IPS-20b (cell line): ENCODE measurements around the gene PRKCQ.
A peak's percentile ranks its signal among the peaks of the same experiment; 100 is the strongest.

Experiments used
- H3K27ac ChIP-seq: one replicate; pipeline ENCODE4 v1.5.1; 2013; ENCODE audit warnings: low read length
- H3K27me3 ChIP-seq: 2 replicates; pipeline ENCODE4 v1.6.1; 2013; ENCODE audit warnings: mild to moderate bottlenecking, low read length, inconsistent platforms; ENCODE audit not compliant: insufficient read depth
- H3K36me3 ChIP-seq: 2 replicates; pipeline ENCODE4 v1.6.1; 2013; ENCODE audit warnings: low read depth, mild to moderate bottlenecking, inconsistent platforms, low read length, moderate library complexity; ENCODE audit not compliant: insufficient read depth
- H3K4me1 ChIP-seq: 2 replicates; pipeline ENCODE4 v1.6.1; 2013; ENCODE audit warnings: mild to moderate bottlenecking, control low read depth, inconsistent platforms, low read length, moderate library complexity; ENCODE audit not compliant: insufficient read depth
- H3K4me3 ChIP-seq: 2 replicates; pipeline ENCODE4 v1.5.1; 2013; ENCODE audit warnings: mild to moderate bottlenecking, low read length, inconsistent platforms
- H3K9ac ChIP-seq: 2 replicates; pipeline ENCODE4 v1.6.1; 2013; ENCODE audit warnings: low read depth, mild to moderate bottlenecking, inconsistent platforms, low read length, moderate library complexity
- H3K9me3 ChIP-seq: 2 replicates; pipeline ENCODE4 v1.6.1; 2013; ENCODE audit warnings: mild to moderate bottlenecking, low read depth, low read length, inconsistent platforms; ENCODE audit not compliant: insufficient read depth

PRKCQ gene

DNA sequence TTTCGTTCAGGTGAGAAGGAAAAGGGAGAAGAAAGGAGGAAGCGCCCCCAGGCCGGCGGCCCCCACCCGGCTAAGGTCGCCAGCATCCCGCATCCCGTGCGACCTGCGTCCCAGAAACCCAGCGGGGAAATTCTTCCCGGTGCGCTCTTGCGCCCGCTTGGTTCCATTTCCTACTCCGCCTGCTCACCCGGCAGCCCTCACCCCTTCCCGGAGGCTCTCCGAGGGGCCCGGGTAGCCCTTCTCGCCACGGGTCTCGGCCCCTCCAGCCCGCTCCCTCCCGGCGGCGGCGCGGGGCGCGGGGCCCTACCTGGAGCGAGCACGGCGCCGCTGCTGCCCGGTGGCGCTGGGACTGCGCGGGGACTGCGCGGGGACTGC lies at the start of gene PRKCQ:
Gene PRKCQ (minus strand): TSS at position 373 of the 375 bp plus-strand sequence. CDS start 65,141 bp downstream, outside the sequence.
- Histone ChIP-seq H3K4me3 (peak within 1 kb of the TSS; percentile 77), H3K4me1 (peaks cover 14% of the 10 kb centered on the region; the same call in 1 of the 2 replicates), H3K27me3 (peaks cover 23% of the 10 kb centered on the region), H3K36me3 (peaks cover 18% of the 10 kb centered on the region), H3K9me3 (no peaks in the 10 kb centered on the region), H3K9ac (peak within 1 kb of the TSS; percentile 77), H3K27ac (no peak within 1 kb of the TSS)

DNA sequence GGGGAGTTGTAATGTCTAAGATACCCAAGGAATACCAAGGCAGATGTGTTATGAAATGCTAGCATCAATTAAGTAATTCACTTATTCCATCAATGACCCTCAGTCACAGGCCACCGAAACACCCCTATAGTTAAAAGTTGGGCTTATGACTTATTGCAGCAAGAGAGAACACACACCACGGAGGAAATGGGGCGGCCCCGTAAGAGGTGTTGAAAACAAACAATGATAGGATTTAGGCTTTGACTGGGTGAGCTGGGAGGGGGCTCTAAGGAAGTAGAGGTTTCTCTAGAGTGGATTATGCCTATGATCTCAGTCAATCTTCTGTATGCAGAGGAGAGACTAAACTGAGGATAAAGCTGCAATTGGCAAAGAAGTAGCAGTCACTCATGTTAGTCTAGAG lies 45.4 kb upstream of the PRKCQ start:
- H3K27me3 ChIP-seq: no peaks in the 10 kb centered on the region
- H3K36me3 ChIP-seq: no peaks in the 10 kb centered on the region
- H3K4me1 ChIP-seq: no peaks in the 10 kb centered on the region
- H3K4me3 ChIP-seq: no peak overlapping the region
- no peak overlapping the region for H3K9ac ChIP-seq
- H3K27ac ChIP-seq: no peak overlapping the region
- H3K9me3 ChIP-seq: no peaks in the 10 kb centered on the region

DNA sequence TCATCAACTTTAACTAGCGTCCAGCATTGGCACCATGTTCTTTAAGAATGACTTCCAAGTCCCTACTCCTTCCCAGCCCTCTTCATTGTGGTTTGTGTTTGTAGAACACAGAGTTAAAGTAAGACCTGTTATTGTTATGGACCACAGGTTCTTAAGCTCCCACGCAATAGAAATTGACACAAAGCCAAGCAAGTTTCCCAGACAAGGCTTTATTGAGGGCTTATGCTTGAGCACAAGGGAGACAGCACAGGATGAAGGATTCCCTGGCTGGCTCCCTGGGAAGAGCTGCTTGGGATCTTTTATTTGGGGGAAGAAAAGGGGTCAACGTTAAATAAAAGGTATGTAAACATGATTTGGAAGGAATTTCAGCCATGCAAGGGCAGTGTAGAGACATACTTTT lies 44.3 kb upstream of the PRKCQ start:
- Histone ChIP-seq H3K9me3 (no peaks in the 10 kb centered on the region), H3K27ac (no peak overlapping the region), H3K4me1 (no peaks in the 10 kb centered on the region), H3K36me3 (no peaks in the 10 kb centered on the region), H3K9ac (no peak overlapping the region), H3K4me3 (no peak overlapping the region), H3K27me3 (no peaks in the 10 kb centered on the region)

DNA sequence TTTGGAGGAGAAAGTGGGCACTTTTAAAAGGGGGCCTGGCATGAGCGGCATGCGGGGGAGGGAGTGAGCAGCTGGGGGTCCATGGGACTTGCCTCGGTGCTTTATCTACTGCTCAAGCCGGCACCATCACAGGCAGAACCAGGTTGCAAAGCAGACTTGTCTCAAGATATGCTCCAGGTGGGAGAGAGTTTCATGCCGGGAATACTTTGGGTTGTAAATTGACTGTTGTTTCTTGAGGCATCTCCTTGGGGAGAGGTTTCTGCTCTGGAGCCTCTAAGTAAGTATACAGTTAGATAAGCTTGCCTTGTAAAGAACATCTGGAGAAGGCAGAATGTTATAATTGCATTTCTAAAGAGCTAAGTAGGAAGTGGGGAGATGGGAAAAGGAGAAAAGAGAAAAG lies 42.8 kb upstream of the PRKCQ start:
- Histone ChIP-seq H3K9ac (no peak overlapping the region), H3K9me3 (no peaks in the 10 kb centered on the region), H3K27ac (no peak overlapping the region), H3K4me1 (no peaks in the 10 kb centered on the region), H3K27me3 (no peaks in the 10 kb centered on the region), H3K36me3 (no peaks in the 10 kb centered on the region), H3K4me3 (no peak overlapping the region)

DNA sequence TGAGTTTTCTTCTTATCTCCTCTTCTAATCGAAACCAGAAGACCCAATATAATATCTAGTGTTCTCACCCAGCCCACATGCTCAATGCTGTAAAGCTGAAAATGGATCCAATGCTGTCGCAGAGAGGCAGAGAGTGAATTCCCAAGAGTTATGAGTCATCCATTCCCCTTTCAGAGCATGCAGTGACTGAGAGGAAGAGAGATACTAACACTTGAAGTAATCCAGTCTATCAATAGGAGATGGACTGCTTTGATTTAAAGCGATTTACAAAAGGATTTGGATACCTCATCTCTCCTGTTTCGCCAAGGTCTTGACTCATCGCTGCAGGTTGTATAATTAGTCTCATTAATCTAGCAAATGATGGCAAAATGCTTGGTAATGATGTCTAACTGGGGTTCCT lies 41.5 kb upstream of the PRKCQ start:
- Histone ChIP-seq H3K4me1 (no peaks in the 10 kb centered on the region), H3K27ac (no peak overlapping the region), H3K4me3 (no peak overlapping the region), H3K9me3 (no peaks in the 10 kb centered on the region), H3K36me3 (no peaks in the 10 kb centered on the region), H3K27me3 (no peaks in the 10 kb centered on the region), H3K9ac (no peak overlapping the region)

DNA sequence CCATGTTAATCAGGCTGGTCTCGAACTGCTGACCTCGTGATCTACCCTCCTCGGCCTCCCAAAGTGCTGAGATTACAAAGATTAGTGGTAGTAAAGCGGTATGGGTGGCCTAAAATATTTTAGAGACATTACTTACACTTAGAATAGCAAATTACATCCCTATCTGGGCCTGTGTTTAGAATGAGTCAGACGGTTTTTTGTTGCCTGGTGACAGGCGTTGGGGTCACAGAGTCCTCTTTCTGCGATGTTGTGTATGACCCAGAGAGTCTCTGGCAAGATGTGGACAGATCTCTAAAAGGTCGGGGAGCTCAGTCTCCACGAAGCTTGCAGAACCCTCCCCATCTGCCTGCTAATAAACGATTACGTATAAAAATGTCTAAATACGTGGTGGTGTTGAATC lies 39.6 kb upstream of the PRKCQ start:
- Histone ChIP-seq H3K27me3 (no peaks in the 10 kb centered on the region), H3K9ac (no peak overlapping the region), H3K9me3 (no peaks in the 10 kb centered on the region), H3K36me3 (no peaks in the 10 kb centered on the region), H3K4me1 (no peaks in the 10 kb centered on the region), H3K4me3 (no peak overlapping the region), H3K27ac (no peak overlapping the region)

DNA sequence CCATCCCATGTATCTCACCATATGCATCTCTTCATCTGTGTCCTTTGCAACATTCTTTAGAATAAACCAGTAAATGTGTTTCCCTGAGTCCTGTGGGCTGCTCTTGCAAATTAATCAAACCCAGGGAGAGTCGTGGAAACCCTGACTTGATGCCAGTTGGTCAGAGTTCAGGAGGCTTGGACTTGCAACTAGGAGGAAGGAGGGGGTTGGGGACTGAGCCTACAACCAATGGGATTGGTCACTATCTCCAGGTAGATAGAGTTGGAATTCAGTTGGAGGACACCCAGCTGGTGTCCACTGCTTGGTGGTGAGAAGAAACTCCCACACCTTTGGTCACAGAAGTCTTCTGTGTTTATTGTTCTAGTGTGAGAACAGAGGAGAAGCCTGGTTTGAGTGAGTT lies 38.3 kb upstream of the PRKCQ start:
- Histone ChIP-seq H3K27me3 (no peaks in the 10 kb centered on the region), H3K27ac (no peak overlapping the region)

DNA sequence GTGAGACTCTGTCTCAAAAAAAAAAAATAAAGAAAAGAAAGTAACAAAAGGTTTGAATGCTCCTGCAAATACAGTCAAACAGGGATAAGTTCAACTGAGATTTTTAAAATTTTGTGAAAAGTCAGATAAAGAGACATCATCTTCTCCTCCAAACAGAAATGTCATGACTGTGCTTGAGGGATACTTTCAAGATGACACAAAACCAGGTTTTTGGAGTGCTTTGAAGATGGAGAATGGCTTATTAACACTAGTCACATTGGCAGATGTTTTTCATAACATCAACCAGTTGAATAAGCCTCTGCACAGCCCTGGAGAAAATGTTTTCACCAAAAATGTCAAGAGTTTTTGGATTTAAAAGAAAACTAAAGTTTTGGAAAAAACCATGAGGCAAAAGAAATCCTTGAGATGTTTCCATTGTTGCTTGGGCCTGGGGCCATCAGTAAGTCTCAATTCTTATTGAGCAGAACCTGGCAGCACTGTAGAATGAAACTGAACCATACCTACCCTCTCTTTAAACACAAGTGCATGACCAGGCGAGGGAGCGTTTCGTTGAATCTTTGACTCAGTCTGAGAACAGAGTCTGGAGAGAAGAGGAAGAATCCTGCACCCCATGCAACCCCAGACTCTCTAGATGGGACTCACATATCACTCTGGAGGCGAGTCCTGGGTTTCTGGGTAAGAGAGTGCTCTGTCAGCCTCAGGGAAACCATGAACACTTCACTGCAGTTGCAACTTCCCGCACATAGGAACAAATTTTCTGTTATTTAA lies 37.4 kb upstream of the PRKCQ start:
- Histone ChIP-seq H3K27me3 (no peaks in the 10 kb centered on the region), H3K4me3 (no peak overlapping the region), H3K36me3 (no peaks in the 10 kb centered on the region), H3K27ac (no peak overlapping the region), H3K9ac (no peak overlapping the region), H3K4me1 (no peaks in the 10 kb centered on the region), H3K9me3 (no peaks in the 10 kb centered on the region)

More for the DNA sequence above, 38.3 kb upstream of the PRKCQ start:
- Histone ChIP-seq H3K9me3 (no peaks in the 10 kb centered on the region), H3K36me3 (no peaks in the 10 kb centered on the region), H3K9ac (no peak overlapping the region), H3K4me1 (no peaks in the 10 kb centered on the region), H3K4me3 (no peak overlapping the region)

DNA sequence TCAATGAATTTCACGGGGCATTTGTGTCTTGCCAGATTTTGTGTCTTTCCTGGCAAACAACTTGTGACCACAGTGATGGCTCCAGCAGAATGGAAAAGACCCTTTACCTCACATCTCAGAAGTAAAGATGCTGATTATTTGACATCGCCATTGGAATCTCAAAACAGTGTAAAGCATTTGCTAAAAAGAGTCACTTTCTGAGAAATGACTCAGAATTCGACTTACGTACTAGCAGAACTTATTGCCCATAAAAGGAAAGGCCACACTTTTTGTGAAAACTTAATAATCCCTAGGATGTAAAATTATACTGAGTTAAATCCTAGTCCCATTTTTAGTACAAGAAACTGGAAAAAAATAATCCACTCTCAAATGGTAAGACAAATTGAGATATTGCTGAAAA lies 35.9 kb upstream of the PRKCQ start:
- H3K27ac ChIP-seq: no peak overlapping the region
- no peak overlapping the region for H3K9ac ChIP-seq
- no peaks in the 10 kb centered on the region for H3K9me3 ChIP-seq

DNA sequence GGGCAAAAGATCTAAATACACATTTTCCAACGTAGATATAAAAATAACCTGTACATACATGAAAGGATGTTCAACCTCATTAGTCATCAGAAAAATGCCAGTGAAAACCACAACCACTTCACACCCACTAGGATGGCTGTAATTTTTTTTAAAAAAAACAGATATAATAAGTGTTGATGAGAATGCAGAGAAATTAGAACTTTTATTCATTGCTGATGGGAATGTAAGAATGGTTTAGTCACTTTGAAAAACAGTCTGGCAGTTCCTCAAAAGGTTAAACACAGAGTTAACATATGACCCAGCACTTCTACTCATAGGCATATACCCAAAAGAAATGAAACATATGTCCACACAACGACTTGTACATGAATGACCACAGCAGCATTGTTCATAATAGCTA lies 32.3 kb upstream of the PRKCQ start:
- no peaks in the 10 kb centered on the region for H3K36me3 ChIP-seq
- H3K27me3 ChIP-seq: no peaks in the 10 kb centered on the region
- H3K4me1 ChIP-seq: no peaks in the 10 kb centered on the region
- no peak overlapping the region for H3K4me3 ChIP-seq
- no peak overlapping the region for H3K9ac ChIP-seq
- H3K27ac ChIP-seq: no peak overlapping the region
- peaks cover 7% of the 10 kb centered on the region; the same call in 1 of the 2 replicates for H3K9me3 ChIP-seq

More for the DNA sequence above, 35.9 kb upstream of the PRKCQ start:
- H3K4me1 ChIP-seq: no peaks in the 10 kb centered on the region
- no peaks in the 10 kb centered on the region for H3K36me3 ChIP-seq
- H3K4me3 ChIP-seq: no peak overlapping the region
- no peaks in the 10 kb centered on the region for H3K27me3 ChIP-seq

DNA sequence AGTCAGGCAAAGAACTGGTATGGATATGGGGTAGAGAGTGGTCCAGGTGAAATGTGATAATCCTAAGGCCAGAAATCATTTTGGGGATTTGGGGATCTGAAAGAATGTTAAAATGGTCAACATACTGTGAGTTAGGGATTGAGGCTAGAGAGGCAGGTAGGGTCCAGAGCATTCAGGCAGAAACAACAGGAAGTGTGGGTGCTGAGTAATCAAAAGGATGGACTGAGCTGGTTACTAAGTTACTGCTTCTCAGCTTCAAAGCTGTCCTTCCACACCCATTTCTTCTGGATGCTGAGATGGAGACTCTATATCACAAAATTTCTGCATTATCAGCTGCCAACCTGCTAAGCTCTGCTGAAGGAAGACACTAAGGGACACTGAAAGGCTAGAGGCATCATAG lies 30.6 kb upstream of the PRKCQ start:
- Histone ChIP-seq H3K9ac (no peak overlapping the region), H3K4me1 (no peaks in the 10 kb centered on the region), H3K36me3 (no peaks in the 10 kb centered on the region), H3K27me3 (no peaks in the 10 kb centered on the region), H3K27ac (no peak overlapping the region), H3K9me3 (peaks cover 7% of the 10 kb centered on the region; the same call in 1 of the 2 replicates), H3K4me3 (no peak overlapping the region)

DNA sequence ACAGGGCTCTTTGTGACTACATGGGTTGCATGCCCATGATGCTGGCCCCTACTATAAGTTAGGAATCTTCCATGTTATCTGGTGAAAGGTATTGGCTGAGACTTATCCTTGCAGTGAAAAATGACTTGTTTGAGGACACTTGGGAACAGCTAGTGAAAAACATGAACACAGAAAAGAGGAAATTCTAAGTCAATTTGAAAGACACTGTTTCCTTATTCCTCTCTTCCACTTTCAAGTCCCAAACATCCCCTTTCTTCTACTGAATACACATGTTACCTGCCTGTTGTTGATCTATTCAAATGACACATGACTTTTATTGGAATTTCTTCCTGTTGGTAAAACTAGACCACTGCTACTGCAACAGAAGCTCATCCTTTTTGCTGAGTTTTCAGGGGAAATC lies 29.5 kb upstream of the PRKCQ start:
- H3K36me3 ChIP-seq: no peaks in the 10 kb centered on the region
- H3K27me3 ChIP-seq: no peaks in the 10 kb centered on the region
- peaks cover 7% of the 10 kb centered on the region; the same call in 1 of the 2 replicates for H3K9me3 ChIP-seq
- H3K27ac ChIP-seq: no peak overlapping the region
- H3K4me3 ChIP-seq: no peak overlapping the region
- no peaks in the 10 kb centered on the region for H3K4me1 ChIP-seq
- no peak overlapping the region for H3K9ac ChIP-seq
